ENCODE measurements around the gene PTPRQ.

Gene PTPRQ

DNA sequence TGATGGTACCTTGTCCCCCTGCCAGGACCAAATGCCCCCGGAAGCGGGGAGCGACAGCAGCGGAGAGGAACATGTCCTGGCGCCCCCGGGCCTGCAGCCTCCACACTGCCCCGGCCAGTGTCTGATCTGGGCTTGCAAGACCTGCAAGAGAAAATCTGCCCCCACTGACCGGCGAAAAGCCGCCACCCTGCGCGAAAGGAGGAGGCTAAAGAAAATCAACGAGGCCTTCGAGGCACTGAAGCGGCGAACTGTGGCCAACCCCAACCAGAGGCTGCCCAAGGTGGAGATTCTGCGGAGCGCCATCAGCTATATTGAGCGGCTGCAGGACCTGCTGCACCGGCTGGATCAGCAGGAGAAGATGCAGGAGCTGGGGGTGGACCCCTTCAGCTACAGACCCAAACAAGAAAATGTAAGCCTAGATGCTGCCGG lies 263.8 kb downstream of the PTPRQ start:
- H3K27me3 Mint-ChIP-seq = peaks cover 31% of the 10 kb centered on the region
- H3K4me3 Mint-ChIP-seq = no peak overlapping the region
- H3K4me1 Mint-ChIP-seq (ENCODE audit: low read depth) = no peaks in the 10 kb centered on the region
- H3K9me3 Mint-ChIP-seq (ENCODE audit: low read depth) = peaks cover 3% of the 10 kb centered on the region
- H3K27ac Mint-ChIP-seq = no peak overlapping the region
- H3K36me3 Mint-ChIP-seq = no peaks in the 10 kb centered on the region

DNA sequence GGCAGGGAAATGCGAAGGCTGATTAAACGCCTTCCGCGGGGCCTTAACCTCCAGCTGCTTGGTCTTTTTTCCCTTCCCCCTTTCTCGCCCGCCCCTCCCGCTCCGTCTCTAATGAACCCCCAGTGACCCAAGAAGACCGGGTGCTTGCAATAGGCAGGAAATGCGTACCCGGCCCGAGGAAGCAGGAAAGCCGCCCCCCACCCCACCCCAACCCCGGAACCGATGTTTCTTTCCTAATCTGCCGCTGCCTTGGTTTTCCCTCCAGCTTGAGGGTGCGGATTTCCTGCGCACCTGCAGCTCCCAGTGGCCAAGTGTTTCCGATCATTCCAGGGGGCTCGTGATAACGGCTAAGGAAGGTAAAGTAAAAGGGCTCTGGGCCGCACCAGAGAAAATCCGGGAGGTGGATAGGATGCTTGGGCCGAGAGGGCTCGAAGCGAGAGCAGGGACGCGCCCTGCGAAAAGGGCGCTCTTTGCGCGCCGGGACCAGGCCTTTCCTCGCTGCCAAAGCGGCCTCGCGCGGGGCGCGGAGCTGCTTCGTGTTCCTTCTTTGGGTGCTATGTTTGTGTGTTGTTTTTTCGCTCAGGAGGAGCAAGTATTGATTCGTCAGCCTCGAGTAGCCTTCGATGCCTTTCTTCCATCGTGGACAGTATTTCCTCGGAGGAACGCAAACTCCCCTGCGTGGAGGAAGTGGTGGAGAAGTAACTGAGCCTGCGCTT lies 264.4 kb downstream of the PTPRQ start:
- H3K36me3 Mint-ChIP-seq = no peaks in the 10 kb centered on the region
- peaks cover 3% of the 10 kb centered on the region for H3K9me3 Mint-ChIP-seq (ENCODE audit: low read depth)
- H3K27ac Mint-ChIP-seq = no peak overlapping the region
- no peaks in the 10 kb centered on the region for H3K4me1 Mint-ChIP-seq (ENCODE audit: low read depth)
- no peak overlapping the region for H3K4me3 Mint-ChIP-seq
- peaks cover 31% of the 10 kb centered on the region for H3K27me3 Mint-ChIP-seq

DNA sequence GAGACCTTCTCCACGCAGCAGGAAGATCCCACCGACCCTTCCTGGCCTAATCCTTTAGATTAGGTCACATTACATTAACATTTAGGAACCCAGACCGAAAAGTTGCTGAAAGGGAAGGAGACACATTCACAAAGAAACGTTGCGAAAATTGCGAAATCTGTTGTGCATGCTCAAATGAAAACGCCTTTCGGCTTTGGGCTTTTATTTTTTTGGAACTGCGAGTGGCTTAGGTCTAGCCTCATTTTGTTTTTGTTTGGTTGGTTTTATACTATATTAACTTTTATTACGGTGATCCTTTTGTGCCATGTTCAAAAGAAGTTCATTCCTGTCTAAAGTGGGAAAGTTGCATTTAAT lies 264.9 kb downstream of the PTPRQ start:
- H3K27ac Mint-ChIP-seq = no peak overlapping the region
- peaks cover 3% of the 10 kb centered on the region for H3K9me3 Mint-ChIP-seq (ENCODE audit: low read depth)
- H3K4me3 Mint-ChIP-seq = no peak overlapping the region
- no peaks in the 10 kb centered on the region for H3K36me3 Mint-ChIP-seq
- H3K4me1 Mint-ChIP-seq (ENCODE audit: low read depth) = no peaks in the 10 kb centered on the region
- peaks cover 37% of the 10 kb centered on the region for H3K27me3 Mint-ChIP-seq

DNA sequence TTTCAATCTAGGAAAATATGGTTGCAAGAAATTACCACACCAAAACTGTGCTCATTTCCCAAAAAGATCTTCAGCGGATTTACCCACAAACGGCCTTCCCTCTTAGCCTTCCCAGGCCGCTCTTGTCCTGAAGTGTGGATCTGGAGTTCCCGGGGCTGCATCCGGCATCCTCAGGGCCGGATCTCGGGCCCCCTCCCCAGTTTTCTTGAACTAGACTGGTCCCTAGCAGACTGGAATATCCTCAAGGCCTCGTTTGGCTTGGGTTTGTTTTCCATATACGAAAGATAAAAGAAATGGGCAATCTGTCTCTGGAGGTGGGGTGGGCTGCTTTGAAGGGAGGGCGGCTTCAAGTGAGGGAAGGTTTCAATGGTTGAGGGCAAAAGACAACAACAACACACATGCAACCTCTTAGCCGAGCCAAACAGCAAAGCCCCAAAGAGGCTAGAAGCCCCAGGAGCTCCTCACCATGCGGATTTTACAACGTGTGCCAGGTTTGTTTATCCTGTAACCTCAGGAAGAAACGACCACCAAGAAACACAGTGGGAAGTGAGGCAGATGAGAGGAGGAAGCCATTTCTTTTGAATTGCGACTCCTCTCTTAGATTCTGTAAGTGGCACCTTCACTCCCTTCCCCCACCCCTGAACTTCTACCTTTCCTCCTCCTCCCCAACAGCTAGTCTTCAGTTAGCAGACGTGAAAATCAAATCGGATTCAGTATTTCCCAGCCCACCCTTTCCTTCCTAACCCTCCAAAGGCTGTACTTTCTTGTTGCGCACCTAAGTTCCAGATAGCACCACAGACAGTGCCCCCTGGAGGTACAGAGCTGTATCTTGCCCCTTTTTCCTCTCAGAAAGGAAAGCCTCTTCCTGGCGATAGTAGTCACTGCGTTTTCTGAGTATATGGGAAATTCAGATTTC lies 266.0 kb downstream of the PTPRQ start:
- Mint-ChIP-seq H3K27me3 (peaks cover 45% of the 10 kb centered on the region), H3K36me3 (no peaks in the 10 kb centered on the region), H3K9me3 (ENCODE audit: low read depth) (peaks cover 3% of the 10 kb centered on the region)

DNA sequence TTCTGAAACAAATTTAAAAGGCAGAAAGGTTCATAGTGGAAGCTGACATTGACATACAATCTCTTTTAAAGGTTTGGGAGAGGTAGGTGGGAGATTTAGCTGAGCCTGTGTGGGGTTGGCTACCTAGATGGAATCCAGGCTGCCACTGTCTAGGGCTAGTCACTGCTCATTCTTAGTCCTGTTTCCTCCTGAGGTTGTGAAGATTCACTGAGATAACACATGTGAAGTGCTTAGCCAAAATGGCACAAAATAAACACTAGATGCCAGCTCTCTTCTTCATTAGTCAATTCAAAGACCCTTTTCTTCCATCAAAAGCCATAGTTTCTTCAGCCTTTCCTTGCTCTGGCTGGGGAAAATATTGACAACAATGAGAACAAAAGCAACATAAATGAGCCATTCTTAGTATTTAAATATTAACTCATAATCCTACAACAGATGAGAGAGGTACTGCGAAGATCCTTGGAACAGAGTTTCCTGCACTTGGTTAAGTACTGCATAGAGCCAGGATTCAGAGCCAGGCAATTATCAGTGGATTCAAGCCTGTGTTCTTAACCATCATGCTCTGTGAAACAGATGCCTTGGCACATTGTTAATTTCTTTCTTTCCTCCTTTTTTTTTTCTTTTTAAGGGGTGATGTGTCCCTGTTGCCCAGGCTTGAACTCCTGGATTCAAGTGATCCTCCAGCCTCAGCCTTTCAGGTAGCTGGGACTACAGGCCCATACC lies 266.9 kb downstream of the PTPRQ start:
- H3K36me3 Mint-ChIP-seq = no peaks in the 10 kb centered on the region
- H3K27me3 Mint-ChIP-seq = peaks cover 46% of the 10 kb centered on the region
- no peaks in the 10 kb centered on the region for H3K4me1 Mint-ChIP-seq (ENCODE audit: low read depth)
- H3K27ac Mint-ChIP-seq = no peak overlapping the region
- H3K4me3 Mint-ChIP-seq = no peak overlapping the region
- no peaks in the 10 kb centered on the region for H3K9me3 Mint-ChIP-seq (ENCODE audit: low read depth)

More for the DNA sequence above, 266.0 kb downstream of the PTPRQ start:
- Mint-ChIP-seq H3K27ac (no peak overlapping the region), H3K4me3 (no peak overlapping the region), H3K4me1 (ENCODE audit: low read depth) (no peaks in the 10 kb centered on the region)

DNA sequence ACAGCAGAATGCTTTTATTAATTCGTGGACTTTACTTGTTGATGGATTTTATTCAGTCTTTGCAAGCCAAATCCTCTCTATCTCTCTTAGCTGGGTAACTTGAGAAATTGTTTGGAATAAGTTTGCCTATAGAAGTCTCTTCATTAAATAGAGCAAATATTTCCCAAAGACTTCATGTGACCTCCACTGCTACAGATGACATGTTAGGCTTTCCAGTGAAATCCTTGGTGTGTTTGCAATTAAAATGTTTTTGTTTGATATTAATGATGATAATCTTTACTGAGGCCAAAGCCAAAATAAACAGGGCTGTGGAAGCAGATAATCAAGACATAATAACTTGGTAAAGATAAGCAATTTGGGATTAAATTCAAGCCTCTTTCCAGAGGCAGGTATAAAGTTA lies 267.8 kb downstream of the PTPRQ start:
- H3K36me3 Mint-ChIP-seq = no peaks in the 10 kb centered on the region
- no peak overlapping the region for H3K27ac Mint-ChIP-seq
- no peak overlapping the region for H3K4me3 Mint-ChIP-seq
- H3K4me1 Mint-ChIP-seq (ENCODE audit: low read depth) = no peaks in the 10 kb centered on the region
- H3K27me3 Mint-ChIP-seq = peaks cover 51% of the 10 kb centered on the region
- no peaks in the 10 kb centered on the region for H3K9me3 Mint-ChIP-seq (ENCODE audit: low read depth)

DNA sequence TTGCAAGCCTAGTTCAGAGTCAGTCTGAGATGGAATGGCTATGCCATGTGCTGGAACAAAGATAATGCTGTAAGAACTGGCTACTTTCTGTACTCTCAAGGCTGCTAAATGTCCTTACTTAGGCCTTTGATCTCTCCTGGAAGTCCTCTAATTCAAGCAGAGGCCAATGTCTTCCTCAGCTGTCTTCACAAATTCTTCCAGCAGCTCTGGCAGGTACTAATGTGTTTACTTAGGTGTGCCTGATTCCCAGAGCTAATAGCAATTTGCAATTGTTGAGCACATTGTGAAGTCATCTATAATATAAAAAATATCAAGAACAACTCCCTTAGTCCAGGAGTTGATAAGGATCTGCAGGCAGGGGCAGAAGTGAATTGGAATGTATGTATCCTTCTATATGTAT lies 268.8 kb downstream of the PTPRQ start:
- Mint-ChIP-seq H3K27ac (no peak overlapping the region), H3K9me3 (ENCODE audit: low read depth) (no peaks in the 10 kb centered on the region), H3K27me3 (peaks cover 46% of the 10 kb centered on the region), H3K4me1 (ENCODE audit: low read depth) (no peaks in the 10 kb centered on the region), H3K36me3 (no peaks in the 10 kb centered on the region), H3K4me3 (no peak overlapping the region)

DNA sequence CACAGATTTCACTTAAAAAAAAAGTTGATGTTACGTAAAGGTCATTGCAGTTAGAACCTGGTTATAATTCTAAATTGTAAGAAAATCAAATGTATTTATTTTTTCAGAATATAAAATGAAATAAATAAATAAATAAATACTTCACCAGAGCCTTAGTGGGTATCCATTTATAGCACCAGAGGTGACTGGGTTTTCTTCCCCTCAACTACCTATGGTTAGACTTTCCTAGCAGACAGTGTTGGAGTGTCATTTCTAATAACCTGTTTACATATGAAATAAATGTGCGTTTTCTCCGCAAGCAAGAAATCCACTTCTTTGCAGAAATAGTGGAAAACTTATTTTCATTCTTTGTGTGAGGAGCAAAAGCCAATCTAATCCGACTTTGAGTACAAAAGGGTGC lies 269.4 kb downstream of the PTPRQ start:
- H3K27ac Mint-ChIP-seq = no peak overlapping the region
- no peak overlapping the region for H3K4me3 Mint-ChIP-seq
- H3K36me3 Mint-ChIP-seq = no peaks in the 10 kb centered on the region
- peaks cover 45% of the 10 kb centered on the region for H3K27me3 Mint-ChIP-seq
- no peaks in the 10 kb centered on the region for H3K9me3 Mint-ChIP-seq (ENCODE audit: low read depth)
- no peaks in the 10 kb centered on the region for H3K4me1 Mint-ChIP-seq (ENCODE audit: low read depth)

GRCh38 chr12:80714055-80714454 lies 270.0 kb downstream of the PTPRQ start:
- H3K36me3 Mint-ChIP-seq = no peaks in the 10 kb centered on the region
- no peaks in the 10 kb centered on the region for H3K9me3 Mint-ChIP-seq (ENCODE audit: low read depth)
- H3K27me3 Mint-ChIP-seq = peaks cover 39% of the 10 kb centered on the region
- no peak overlapping the region for H3K4me3 Mint-ChIP-seq
- no peak overlapping the region for H3K27ac Mint-ChIP-seq
- no peaks in the 10 kb centered on the region for H3K4me1 Mint-ChIP-seq (ENCODE audit: low read depth)

DNA sequence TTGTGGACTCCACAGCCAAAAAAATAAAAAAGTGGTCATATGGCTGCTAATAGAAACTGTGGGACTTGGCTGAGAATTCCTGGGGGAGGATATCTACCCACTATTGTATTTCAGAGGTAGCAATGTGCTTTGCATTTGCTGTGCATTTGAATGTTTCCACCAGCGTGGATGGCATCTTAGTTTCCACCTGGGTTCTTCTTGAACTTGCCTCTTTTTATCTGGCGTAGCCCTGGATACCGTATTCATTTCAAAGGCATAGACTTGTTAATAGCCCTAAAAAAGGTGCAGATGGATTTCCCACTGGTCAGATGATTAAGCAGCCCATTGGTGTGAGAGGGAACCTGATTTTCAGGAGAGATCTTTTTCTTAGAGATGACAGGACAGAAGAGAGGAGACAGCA lies 270.8 kb downstream of the PTPRQ start:
- H3K9me3 Mint-ChIP-seq (ENCODE audit: low read depth) = no peaks in the 10 kb centered on the region
- H3K27ac Mint-ChIP-seq = no peak overlapping the region
- H3K27me3 Mint-ChIP-seq = peaks cover 32% of the 10 kb centered on the region
- H3K4me3 Mint-ChIP-seq = no peak overlapping the region
- no peaks in the 10 kb centered on the region for H3K4me1 Mint-ChIP-seq (ENCODE audit: low read depth)
- H3K36me3 Mint-ChIP-seq = no peaks in the 10 kb centered on the region

GRCh38 chr12:80715713-80716249 lies 271.7 kb downstream of the PTPRQ start:
- Mint-ChIP-seq H3K36me3 (no peaks in the 10 kb centered on the region), H3K27me3 (peaks cover 24% of the 10 kb centered on the region), H3K4me1 (ENCODE audit: low read depth) (no peaks in the 10 kb centered on the region), H3K9me3 (ENCODE audit: low read depth) (no peaks in the 10 kb centered on the region), H3K4me3 (no peak overlapping the region), H3K27ac (no peak overlapping the region)

DNA sequence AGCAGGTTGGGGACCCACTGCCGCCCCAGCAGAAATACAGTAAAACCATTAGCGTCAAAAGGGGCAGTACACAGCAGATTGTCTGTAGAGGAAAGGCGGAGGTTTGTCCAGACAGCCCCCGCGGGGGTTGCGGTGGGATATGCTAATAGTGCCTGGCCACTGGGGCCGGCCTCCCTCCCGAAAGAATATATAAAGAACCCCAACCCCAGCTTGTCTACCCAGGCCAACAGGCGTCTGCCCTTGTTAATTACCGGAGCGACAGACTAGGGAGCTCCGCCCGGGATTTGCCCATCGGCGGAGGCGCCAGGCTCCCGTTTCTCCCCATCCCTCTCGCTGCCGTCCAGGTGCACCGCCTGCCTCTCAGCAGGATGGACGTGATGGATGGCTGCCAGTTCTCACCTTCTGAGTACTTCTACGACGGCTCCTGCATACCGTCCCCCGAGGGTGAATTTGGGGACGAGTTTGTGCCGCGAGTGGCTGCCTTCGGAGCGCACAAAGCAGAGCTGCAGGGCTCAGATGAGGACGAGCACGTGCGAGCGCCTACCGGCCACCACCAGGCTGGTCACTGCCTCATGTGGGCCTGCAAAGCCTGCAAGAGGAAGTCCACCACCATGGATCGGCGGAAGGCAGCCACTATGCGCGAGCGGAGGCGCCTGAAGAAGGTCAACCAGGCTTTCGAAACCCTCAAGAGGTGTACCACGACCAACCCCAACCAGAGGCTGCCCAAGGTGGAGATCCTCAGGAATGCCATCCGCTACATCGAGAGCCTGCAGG lies 272.8 kb downstream of the PTPRQ start, which contains the start of gene MYF5:
TSS of gene MYF5 (plus strand) at position 217 of the 774 bp plus-strand sequence. CDS start at position 369, 152 bp downstream.
- Mint-ChIP-seq H3K27me3 (peaks cover 22% of the 10 kb centered on the region), H3K9me3 (ENCODE audit: low read depth) (no peaks in the 10 kb centered on the region), H3K4me3 (no peak within 1 kb of the TSS), H3K36me3 (no peaks in the 10 kb centered on the region), H3K27ac (no peak within 1 kb of the TSS), H3K4me1 (ENCODE audit: low read depth) (no peaks in the 10 kb centered on the region)

GRCh38 chr12:80717856-80718255 lies 273.8 kb downstream of the PTPRQ start:
- Mint-ChIP-seq H3K4me1 (ENCODE audit: low read depth) (no peaks in the 10 kb centered on the region), H3K27ac (no peak overlapping the region), H3K27me3 (peaks cover 22% of the 10 kb centered on the region), H3K36me3 (no peaks in the 10 kb centered on the region), H3K9me3 (ENCODE audit: low read depth) (no peaks in the 10 kb centered on the region), H3K4me3 (no peak overlapping the region)

- H3K27me3 Mint-ChIP-seq = peaks cover 8% of the 10 kb centered on the region
- no peaks in the 10 kb centered on the region for H3K9me3 Mint-ChIP-seq (ENCODE audit: low read depth)
- no peaks in the 10 kb centered on the region for H3K4me1 Mint-ChIP-seq (ENCODE audit: low read depth)
- no peak overlapping the region for H3K27ac Mint-ChIP-seq
- H3K36me3 Mint-ChIP-seq = no peaks in the 10 kb centered on the region
- no peak overlapping the region for H3K4me3 Mint-ChIP-seq
Measured at GRCh38 chr12:80720516-80720915, 276.5 kb downstream of the PTPRQ start.

All from activated naive CD8-positive, alpha-beta T cell (primary cell).